ENCODE results near the gene COLQ.

DNA sequence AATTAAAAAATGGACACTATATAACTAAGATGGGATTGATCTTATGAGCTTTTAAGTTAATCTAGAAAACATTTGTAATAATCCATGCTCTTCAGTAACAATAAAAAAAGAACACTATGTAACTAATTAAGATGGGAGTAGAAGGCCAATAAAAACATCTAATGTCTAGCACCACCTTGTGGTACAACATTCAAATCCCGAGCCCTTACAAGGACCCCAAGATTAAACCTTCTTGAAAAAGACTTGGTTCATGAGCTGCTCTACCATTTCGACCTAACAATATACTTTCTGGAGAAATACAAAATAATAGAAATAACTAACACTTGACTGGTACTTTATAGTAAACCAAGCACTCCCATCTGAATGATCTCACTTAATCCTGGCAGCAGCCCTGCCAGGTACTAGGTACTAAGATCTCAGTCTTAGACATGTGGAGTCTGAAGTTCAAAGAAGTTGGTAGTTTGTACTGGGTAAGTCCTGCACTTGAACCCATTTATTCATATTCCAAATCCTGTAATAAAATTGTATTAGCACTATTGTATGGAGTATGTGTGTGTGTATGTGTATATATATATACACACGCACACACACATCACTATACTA, 116.0 kb downstream of the COLQ start:
- TF ChIP-seq EZH2 (IDR thresholded peaks at IDR 0.05) (no peak), POLR2AphosphoS5 (IDR thresholded peaks at IDR 0.05; ENCODE audit: borderline replicate concordance, low read depth, low read length) (no peak), FOXP2 (optimal IDR thresholded peaks at IDR 0.05; ENCODE audit: control extremely low read depth, extremely low read length, insufficient read depth) (no peak)
